GM12891 (cell line): ENCODE results near the gene SYNPR.

Experiments used
- POLR2A ChIP-seq: IDR thresholded peaks from 2 replicates; pipeline ENCODE4 v1.6.1; 2011; ENCODE audit warnings: low read depth, low read length, control low read depth
- POLR2AphosphoS5 ChIP-seq: IDR thresholded peaks from 2 replicates; pipeline ENCODE4 v1.6.1; 2011; ENCODE audit warnings: low read depth, low read length, control low read depth
- POU2F2 ChIP-seq: IDR thresholded peaks from 2 replicates; pipeline ENCODE4 v1.6.1; 2011; ENCODE audit warnings: low read depth, mild to moderate bottlenecking, control low read depth, low read length, moderate library complexity
- SPI1 ChIP-seq: IDR thresholded peaks from 2 replicates; pipeline ENCODE4 v1.6.1; 2011; ENCODE audit warnings: low read depth, low read length, control low read depth
- TAF1 ChIP-seq: IDR thresholded peaks from 2 replicates; pipeline ENCODE4 v1.6.1; 2011; ENCODE audit warnings: low read depth, low read length, control low read depth

GRCh38 chr3:63400246-63400860 is 122.2 kb downstream of the SYNPR start:
- TF ChIP-seq POLR2AphosphoS5 (no peak), POLR2A (no peak), SPI1 (no peak), TAF1 (no peak), POU2F2 (no peak)
